H1 (cell line): ENCODE data around the gene RBM44. TPM values are rescaled to one million over a fixed set of nuclear protein-coding genes. Genes with fewer than 3 reads are reported as not detected.

Experiments
- BRCA1 ChIP-seq: IDR thresholded peaks from 2 replicates; pipeline ENCODE4 v1.6.1; 2012; ENCODE audit warnings: low read depth, low read length, improper control_type of control experiment
- EGR1 ChIP-seq: IDR thresholded peaks from 2 replicates; pipeline ENCODE4 v1.6.1; 2011; ENCODE audit warnings: low read depth, low read length, borderline replicate concordance
- FOSL1 ChIP-seq: IDR thresholded peaks from 2 replicates; pipeline ENCODE4 v1.6.1; 2011; ENCODE audit warnings: mild to moderate bottlenecking, low read depth, low read length, moderate library complexity; ENCODE audit not compliant: insufficient read depth
- HDAC6 ChIP-seq: IDR thresholded peaks from one replicate; pipeline ENCODE4 v1.7.1; 2012; ENCODE audit warnings: low read depth, mild to moderate bottlenecking, inconsistent platforms, low read length, moderate library complexity
- KDM1A ChIP-seq: fragments of 200-600, 300-600 bp; sonication (generic); IDR thresholded peaks from 2 replicates; pipeline ENCODE4 v1.7.1; 2016; ENCODE audit warnings: mild to moderate bottlenecking, low read length, borderline replicate concordance
- MAFK ChIP-seq: IDR thresholded peaks from 2 replicates; pipeline ENCODE4 v1.6.1; 2012; ENCODE audit warnings: low read depth, mild to moderate bottlenecking, improper control_type of control experiment, low read length
- YY1 ChIP-seq: IDR thresholded peaks from 2 replicates; pipeline ENCODE4 v1.6.1; 2011; ENCODE audit warnings: low read depth, mild to moderate bottlenecking, low read length
- polyA plus RNA-seq, 7 experiments: library from polyadenylated mRNA; depleted of rRNA in 3 of 7; stranded (reverse) in 5 of 7; unstranded in 2 of 7; fragments of >200 nt in 5 of 7; fragments of 200-250 nt in 2 of 7; gene quantifications; 1 replicate in 5 of 7; 2 replicates in 1 of 7; 4 replicates in 1 of 7; pipeline versions ENCODE4 v1.2.1 to v1.2.3, GENCODE V29; 2011 to 2013; ENCODE audit warnings: missing spikeins in 2 of 7, mixed read lengths in 2 of 7
- total RNA-seq: library from RNA; stranded (reverse); fragmentation: NEBNext Ultra II Directional; extraction: Animal tissue kit (Norgen Biotek cat#: 25700); gene quantifications from 2 replicates; pipeline ENCODE4 v1.2.1, GENCODE V29; 2021
- TF ChIP-seq, protein P1 (sequence below): fragments of 300-600 bp; sonication (generic); IDR thresholded peaks from 2 replicates; pipeline ENCODE4 v1.7.1; 2012; ENCODE audit warnings: low read length, moderate library complexity, mild to moderate bottlenecking, inconsistent platforms; ENCODE audit not compliant: insufficient replicate concordance

RBM44 gene
- total and polyA plus RNA-seq, 2 of the 8 experiments (the other 6 are each of a cell fraction or from before 2014, with no cell fraction given), result 0.12 to 0.43 TPM

DNA sequence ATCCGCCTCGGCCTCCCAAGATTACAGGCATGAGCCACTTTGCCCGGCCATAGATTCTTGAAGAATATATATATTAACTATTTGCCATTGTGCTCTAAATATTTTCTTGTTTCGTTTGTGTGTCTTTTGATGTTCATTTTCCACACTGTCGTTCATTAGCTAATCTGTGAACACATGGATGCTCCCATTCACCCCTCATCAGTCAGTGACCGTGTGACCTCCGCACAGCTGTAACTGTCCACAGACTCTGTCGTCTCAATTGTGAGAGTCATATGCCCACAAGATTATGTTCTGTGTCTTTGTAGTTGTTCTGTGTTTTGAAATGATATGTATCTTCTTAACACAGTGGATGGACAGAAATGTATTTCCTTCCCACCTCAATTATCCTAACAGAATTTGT lies 90.4 kb downstream of the RBM44 start (continued):
- TF ChIP-seq HDAC6, result no peak
- no peak for TF ChIP-seq KDM1A
- TF ChIP-seq, protein P1, sequence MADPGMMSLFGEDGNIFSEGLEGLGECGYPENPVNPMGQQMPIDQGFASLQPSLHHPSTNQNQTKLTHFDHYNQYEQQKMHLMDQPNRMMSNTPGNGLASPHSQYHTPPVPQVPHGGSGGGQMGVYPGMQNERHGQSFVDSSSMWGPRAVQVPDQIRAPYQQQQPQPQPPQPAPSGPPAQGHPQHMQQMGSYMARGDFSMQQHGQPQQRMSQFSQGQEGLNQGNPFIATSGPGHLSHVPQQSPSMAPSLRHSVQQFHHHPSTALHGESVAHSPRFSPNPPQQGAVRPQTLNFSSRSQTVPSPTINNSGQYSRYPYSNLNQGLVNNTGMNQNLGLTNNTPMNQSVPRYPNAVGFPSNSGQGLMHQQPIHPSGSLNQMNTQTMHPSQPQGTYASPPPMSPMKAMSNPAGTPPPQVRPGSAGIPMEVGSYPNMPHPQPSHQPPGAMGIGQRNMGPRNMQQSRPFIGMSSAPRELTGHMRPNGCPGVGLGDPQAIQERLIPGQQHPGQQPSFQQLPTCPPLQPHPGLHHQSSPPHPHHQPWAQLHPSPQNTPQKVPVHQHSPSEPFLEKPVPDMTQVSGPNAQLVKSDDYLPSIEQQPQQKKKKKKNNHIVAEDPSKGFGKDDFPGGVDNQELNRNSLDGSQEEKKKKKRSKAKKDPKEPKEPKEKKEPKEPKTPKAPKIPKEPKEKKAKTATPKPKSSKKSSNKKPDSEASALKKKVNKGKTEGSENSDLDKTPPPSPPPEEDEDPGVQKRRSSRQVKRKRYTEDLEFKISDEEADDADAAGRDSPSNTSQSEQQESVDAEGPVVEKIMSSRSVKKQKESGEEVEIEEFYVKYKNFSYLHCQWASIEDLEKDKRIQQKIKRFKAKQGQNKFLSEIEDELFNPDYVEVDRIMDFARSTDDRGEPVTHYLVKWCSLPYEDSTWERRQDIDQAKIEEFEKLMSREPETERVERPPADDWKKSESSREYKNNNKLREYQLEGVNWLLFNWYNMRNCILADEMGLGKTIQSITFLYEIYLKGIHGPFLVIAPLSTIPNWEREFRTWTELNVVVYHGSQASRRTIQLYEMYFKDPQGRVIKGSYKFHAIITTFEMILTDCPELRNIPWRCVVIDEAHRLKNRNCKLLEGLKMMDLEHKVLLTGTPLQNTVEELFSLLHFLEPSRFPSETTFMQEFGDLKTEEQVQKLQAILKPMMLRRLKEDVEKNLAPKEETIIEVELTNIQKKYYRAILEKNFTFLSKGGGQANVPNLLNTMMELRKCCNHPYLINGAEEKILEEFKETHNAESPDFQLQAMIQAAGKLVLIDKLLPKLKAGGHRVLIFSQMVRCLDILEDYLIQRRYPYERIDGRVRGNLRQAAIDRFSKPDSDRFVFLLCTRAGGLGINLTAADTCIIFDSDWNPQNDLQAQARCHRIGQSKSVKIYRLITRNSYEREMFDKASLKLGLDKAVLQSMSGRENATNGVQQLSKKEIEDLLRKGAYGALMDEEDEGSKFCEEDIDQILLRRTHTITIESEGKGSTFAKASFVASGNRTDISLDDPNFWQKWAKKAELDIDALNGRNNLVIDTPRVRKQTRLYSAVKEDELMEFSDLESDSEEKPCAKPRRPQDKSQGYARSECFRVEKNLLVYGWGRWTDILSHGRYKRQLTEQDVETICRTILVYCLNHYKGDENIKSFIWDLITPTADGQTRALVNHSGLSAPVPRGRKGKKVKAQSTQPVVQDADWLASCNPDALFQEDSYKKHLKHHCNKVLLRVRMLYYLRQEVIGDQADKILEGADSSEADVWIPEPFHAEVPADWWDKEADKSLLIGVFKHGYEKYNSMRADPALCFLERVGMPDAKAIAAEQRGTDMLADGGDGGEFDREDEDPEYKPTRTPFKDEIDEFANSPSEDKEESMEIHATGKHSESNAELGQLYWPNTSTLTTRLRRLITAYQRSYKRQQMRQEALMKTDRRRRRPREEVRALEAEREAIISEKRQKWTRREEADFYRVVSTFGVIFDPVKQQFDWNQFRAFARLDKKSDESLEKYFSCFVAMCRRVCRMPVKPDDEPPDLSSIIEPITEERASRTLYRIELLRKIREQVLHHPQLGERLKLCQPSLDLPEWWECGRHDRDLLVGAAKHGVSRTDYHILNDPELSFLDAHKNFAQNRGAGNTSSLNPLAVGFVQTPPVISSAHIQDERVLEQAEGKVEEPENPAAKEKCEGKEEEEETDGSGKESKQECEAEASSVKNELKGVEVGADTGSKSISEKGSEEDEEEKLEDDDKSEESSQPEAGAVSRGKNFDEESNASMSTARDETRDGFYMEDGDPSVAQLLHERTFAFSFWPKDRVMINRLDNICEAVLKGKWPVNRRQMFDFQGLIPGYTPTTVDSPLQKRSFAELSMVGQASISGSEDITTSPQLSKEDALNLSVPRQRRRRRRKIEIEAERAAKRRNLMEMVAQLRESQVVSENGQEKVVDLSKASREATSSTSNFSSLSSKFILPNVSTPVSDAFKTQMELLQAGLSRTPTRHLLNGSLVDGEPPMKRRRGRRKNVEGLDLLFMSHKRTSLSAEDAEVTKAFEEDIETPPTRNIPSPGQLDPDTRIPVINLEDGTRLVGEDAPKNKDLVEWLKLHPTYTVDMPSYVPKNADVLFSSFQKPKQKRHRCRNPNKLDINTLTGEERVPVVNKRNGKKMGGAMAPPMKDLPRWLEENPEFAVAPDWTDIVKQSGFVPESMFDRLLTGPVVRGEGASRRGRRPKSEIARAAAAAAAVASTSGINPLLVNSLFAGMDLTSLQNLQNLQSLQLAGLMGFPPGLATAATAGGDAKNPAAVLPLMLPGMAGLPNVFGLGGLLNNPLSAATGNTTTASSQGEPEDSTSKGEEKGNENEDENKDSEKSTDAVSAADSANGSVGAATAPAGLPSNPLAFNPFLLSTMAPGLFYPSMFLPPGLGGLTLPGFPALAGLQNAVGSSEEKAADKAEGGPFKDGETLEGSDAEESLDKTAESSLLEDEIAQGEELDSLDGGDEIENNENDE, result no peak
- no peak for TF ChIP-seq YY1
- TF ChIP-seq EGR1, result no peak
- TF ChIP-seq MAFK, result no peak
- no peak for TF ChIP-seq BRCA1
- TF ChIP-seq FOSL1, result no peak
